Mesothelial cell of epicardium (in vitro differentiated cells): ENCODE measurements around the gene PIM1. TPM values are rescaled to one million over a fixed set of nuclear protein-coding genes. Genes with fewer than 3 reads are reported as not detected.
"Not testable (repeated sequence)": the region's sequence is repeated elsewhere in the genome, so short reads cannot be mapped to it uniquely, and the experiment has no call there.

ENCODE experiments used
- DNase-seq, 2 experiments: peaks; one replicate each; pipeline ENCODE4 v3.0.0; 2021; ENCODE audit warnings: low spot score in 2 of 2; ENCODE audit not compliant: unreplicated experiment in 2 of 2
- H3K27ac Mint-ChIP-seq: 2 replicates; pipeline ENCODE4 v1.8.0; 2021; ENCODE audit warnings: mixed read lengths
- H3K27me3 Mint-ChIP-seq: 2 replicates; pipeline ENCODE4 v1.8.0; 2021; ENCODE audit warnings: low read depth, mixed read lengths
- H3K36me3 Mint-ChIP-seq: 2 replicates; pipeline ENCODE4 v1.8.0; 2021; ENCODE audit warnings: mixed read lengths
- H3K4me1 Mint-ChIP-seq: 2 replicates; pipeline ENCODE4 v1.8.0; 2021; ENCODE audit warnings: mixed read lengths
- H3K4me3 Mint-ChIP-seq: 2 replicates; pipeline ENCODE4 v1.8.0; 2021; ENCODE audit warnings: mild to moderate bottlenecking, moderate library complexity, mixed read lengths
- H3K9me3 Mint-ChIP-seq: 2 replicates; pipeline ENCODE4 v1.8.0; 2021; ENCODE audit warnings: mixed read lengths
- total RNA-seq: library from RNA; stranded (reverse); gene quantifications from 3 replicates; pipeline ENCODE4 v1.2.1, GENCODE V29; 2021
- TF ChIP-seq, protein P1 (sequence below): fragments of 200-600 bp; sonication (generic); IDR thresholded peaks from one replicate; pipeline ENCODE4 v1.5.0; 2021; ENCODE audit warnings: antibody characterized with exemption; ENCODE audit not compliant: unreplicated experiment

Gene PIM1
- total RNA-seq, 1 donor from 2014 or later = 26.2 TPM

DNA sequence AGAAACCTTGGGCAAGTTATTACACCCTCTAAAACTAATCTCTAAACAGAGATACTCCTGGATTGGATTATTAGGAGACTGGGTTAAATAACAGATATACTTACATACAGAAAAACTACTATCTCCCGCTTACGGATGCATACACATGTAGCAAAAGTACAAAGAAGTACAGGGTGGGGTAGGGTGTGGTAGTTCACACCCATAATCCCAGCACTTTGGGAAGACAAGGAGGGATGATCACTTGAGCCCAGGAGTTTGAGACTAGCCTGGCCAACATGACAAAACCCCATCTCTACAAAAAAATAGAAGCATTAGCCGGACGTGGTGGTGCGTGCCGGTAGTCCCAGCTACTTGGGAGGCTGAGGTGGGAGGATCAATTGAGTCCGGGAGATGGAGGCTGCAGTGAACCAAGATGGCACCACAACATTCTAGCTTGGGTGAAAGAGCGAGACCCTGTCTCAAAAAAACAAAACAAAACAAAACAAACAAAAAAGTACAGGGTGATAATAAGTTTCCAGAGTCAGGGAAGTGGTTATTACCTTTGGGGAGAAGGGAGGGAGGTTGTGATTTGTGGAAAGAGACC, 8.1 kb downstream of the PIM1 start:
- Mint-ChIP-seq H3K4me1 (peaks cover 5% of the 10 kb centered on the region), H3K27me3 (no peaks in the 10 kb centered on the region), H3K4me3 (no peak overlapping the region), H3K9me3 (no peaks in the 10 kb centered on the region), H3K36me3 (peaks cover 20% of the 10 kb centered on the region), H3K27ac (no peak overlapping the region)
- DNase-seq = no peak
- TF ChIP-seq, protein P1, sequence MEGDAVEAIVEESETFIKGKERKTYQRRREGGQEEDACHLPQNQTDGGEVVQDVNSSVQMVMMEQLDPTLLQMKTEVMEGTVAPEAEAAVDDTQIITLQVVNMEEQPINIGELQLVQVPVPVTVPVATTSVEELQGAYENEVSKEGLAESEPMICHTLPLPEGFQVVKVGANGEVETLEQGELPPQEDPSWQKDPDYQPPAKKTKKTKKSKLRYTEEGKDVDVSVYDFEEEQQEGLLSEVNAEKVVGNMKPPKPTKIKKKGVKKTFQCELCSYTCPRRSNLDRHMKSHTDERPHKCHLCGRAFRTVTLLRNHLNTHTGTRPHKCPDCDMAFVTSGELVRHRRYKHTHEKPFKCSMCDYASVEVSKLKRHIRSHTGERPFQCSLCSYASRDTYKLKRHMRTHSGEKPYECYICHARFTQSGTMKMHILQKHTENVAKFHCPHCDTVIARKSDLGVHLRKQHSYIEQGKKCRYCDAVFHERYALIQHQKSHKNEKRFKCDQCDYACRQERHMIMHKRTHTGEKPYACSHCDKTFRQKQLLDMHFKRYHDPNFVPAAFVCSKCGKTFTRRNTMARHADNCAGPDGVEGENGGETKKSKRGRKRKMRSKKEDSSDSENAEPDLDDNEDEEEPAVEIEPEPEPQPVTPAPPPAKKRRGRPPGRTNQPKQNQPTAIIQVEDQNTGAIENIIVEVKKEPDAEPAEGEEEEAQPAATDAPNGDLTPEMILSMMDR = no peak

DNA sequence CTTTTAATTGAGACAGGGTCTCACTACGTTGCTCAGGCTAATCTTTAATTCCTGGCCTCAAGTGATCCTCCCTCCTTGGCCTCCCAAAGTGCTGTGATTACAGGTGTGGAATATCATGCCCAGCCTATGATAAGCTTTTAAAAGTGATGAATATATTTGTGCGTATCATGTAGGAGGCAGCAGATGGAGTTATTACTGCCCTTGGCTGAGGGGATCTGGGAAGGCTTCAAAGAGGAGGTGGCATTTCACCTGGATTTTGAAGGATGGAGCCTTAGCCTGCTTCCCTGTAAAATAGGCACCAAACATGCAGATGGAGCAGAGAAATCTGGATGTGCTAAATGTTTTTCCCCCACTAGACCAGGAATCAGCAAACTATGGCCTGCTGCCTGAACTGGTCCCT, 10.1 kb downstream of the PIM1 start:
- no peaks in the 10 kb centered on the region for H3K9me3 Mint-ChIP-seq
- TF ChIP-seq, protein P1 = no peak
- DNase-seq = no peak
- H3K4me3 Mint-ChIP-seq = no peak overlapping the region
- H3K36me3 Mint-ChIP-seq = peaks cover 3% of the 10 kb centered on the region
- no peaks in the 10 kb centered on the region for H3K4me1 Mint-ChIP-seq
- H3K27ac Mint-ChIP-seq = no peak overlapping the region
- H3K27me3 Mint-ChIP-seq = no peaks in the 10 kb centered on the region

DNA sequence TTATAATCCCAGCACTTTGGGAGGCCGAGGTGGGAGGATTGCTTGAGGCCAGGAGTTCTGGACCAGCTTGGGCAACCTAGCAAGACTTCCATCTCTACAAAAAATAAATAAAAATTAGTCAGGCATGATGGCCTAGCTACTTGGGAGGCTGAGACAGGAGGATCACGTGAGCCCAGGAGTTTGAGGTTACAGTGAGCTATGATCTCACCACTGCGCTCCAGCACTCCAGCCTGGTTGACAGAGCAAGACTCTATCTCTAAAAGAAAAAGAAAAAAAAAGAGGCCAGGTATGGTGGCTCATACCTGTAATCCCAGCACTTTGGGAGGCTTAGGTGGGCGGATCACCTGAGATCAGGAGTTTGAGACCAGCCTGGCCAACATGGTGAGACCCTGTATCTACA, 10.7 kb downstream of the PIM1 start:
- not testable (repeated sequence) for H3K36me3 Mint-ChIP-seq, H3K27me3 Mint-ChIP-seq, H3K27ac Mint-ChIP-seq, H3K4me3 Mint-ChIP-seq, DNase-seq, H3K9me3 Mint-ChIP-seq, H3K4me1 Mint-ChIP-seq

DNA sequence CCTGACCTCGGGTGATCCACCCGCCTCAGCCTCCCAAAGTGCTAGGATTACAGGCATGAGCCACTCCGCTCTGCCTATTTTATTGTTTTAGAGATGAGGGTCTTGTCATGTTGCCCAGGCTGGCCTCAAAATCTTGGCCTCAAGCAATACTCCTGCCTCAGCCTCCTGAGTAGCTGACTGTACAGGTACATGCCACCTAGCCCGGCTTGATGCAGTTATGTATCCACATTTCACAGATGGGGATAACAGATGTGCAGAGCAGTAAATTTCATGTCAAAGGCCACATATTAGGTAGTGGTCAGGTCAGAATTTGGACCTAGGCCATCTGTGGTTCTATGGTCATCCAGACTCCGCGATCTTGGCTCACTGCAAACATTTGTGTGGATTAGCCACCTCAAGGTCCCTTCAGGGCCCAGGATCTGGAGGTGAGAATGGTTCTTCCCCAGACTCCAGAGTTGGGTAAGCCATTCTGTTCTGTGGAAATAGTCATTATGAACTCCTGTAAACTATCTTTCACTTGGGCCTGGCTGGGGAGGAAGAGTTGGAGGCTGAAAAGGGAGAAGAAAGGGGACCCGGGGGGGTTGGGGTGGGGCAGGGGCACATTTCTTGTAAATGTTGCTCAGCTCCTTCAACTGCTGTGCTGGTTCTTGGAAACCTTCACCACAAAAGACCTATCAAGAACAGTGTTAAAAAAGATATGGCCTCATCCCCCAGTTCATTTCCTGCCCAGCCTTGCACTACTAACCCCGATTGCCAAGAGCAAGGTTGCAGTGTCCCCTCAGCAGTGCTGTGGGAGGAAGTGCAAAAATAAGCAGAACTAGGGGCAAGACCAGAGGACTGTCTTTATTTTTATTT, 13.0 kb downstream of the PIM1 start:
- H3K27me3 Mint-ChIP-seq = peaks cover 2% of the 10 kb centered on the region
- DNase-seq = no peak
- TF ChIP-seq, protein P1 = no peak
- H3K9me3 Mint-ChIP-seq = peaks cover 9% of the 10 kb centered on the region
- no peaks in the 10 kb centered on the region for H3K4me1 Mint-ChIP-seq
- H3K27ac Mint-ChIP-seq = no peak overlapping the region
- H3K36me3 Mint-ChIP-seq = no peaks in the 10 kb centered on the region
- H3K4me3 Mint-ChIP-seq = no peak overlapping the region

DNA sequence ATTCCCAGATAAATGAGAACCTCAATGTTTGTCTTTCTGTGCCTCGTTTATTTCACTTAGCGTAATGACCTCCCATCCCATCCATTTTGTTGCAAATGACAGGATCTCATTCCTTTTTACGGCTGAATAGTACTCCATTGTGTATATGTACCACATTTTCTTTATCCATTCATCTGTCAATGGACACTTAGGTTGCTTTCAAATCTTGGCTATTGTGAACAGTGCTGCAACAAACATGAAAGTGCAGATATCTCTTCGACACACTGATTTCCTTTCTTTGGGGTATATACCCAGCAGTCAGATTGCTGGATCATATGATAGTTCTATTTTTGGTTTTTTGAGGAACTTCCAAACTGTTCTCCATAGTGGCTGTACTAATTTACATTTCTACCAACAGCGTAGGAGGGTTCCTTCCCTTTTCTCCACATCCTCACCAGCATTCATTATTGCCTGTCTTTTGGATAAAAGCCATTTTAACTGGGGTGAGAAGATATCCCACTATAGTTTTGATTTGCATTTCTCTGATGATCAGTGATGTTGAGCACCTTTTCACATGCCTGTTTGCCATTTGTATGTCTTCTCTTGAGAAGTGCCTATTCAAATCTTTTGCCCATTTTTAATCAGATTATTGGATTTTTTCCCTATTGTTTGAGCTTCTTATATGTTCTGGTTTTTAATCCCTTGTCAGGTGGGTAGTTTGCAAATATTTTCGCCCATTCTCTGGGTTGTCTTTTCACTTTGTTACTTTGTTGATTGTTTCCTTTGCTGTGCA, 16.2 kb downstream of the PIM1 start:
- not testable (repeated sequence) for DNase-seq, H3K4me3 Mint-ChIP-seq, H3K4me1 Mint-ChIP-seq, H3K9me3 Mint-ChIP-seq, H3K27me3 Mint-ChIP-seq, H3K36me3 Mint-ChIP-seq, H3K27ac Mint-ChIP-seq

DNA sequence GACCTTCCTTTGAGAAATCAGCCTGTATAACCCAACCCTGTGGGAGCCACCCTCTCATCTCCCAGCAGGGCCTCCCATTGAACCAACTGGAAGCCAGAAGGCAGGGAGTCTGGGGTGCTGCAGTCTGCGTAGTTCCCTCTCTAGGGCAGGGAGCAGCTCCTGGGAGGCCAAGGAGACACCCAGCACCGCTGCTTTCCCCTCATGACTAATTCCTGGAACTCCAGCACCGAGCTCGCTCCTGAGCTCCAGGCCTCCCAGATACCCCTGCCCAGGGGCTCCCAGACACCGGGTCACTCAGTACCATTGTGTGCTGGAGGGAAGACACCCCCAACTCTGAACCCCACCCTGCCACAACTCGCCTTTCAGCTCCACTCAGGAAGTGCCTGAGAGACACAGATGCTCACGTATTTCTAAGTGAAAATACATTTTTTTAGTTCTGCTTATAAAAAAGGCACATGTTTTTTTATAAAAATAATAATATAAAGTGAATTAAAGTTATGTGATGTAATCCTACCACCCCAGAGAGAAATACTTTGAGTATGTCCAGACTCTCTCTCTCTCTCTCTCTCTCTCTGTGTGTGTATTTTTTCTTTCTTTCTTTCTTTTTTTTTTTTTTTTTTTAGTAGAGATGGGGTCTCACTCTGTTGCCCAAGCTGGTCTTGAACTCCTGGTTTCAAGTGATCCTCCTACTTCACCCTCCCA, 17.5 kb downstream of the PIM1 start:
- Mint-ChIP-seq H3K36me3 (no peaks in the 10 kb centered on the region), H3K9me3 (peaks cover 9% of the 10 kb centered on the region), H3K4me3 (no peak overlapping the region), H3K27ac (no peak overlapping the region), H3K27me3 (peaks cover 2% of the 10 kb centered on the region), H3K4me1 (peaks cover 4% of the 10 kb centered on the region)
- TF ChIP-seq, protein P1 = no peak
- DNase-seq = no peak
